ENCODE measurements around the gene GABRG3.

The GABRG3 gene

GRCh38 chr15:27382361-27383025 is 411.5 kb downstream of the GABRG3 start:
- TF ChIP-seq CSRNP3 (CRISPR knock-in tag; IDR thresholded peaks at IDR 0.05) = no peak
- TF ChIP-seq CSDC2 (CRISPR knock-in tag; IDR thresholded peaks at IDR 0.05) = no peak
- TF ChIP-seq ZNF8 (CRISPR knock-in tag; IDR thresholded peaks at IDR 0.05) = no peak
- TF ChIP-seq OSR1 (CRISPR knock-in tag; IDR thresholded peaks at IDR 0.05) = no peak
- TF ChIP-seq BACH2 (CRISPR knock-in tag; IDR thresholded peaks at IDR 0.05; ENCODE audit: borderline replicate concordance) = no peak
- TF ChIP-seq PPARA (CRISPR knock-in tag; IDR thresholded peaks at IDR 0.05; ENCODE audit: borderline replicate concordance) = no peak
- no peak for TF ChIP-seq SNAI2 (CRISPR knock-in tag; IDR thresholded peaks at IDR 0.05)
- TF ChIP-seq ZC3H10 (CRISPR knock-in tag; IDR thresholded peaks at IDR 0.05) = no peak
- no peak for TF ChIP-seq ESRRG (CRISPR knock-in tag; IDR thresholded peaks at IDR 0.05)
- TF ChIP-seq ZFP3 (CRISPR knock-in tag; IDR thresholded peaks at IDR 0.05) = no peak
- TF ChIP-seq ZFP30 (CRISPR knock-in tag; IDR thresholded peaks at IDR 0.05) = no peak
- no peak for ATAC-seq

GRCh38 chr15:27383726-27384125 is 412.7 kb downstream of the GABRG3 start:
- no peak for ATAC-seq
- TF ChIP-seq SNAI2 (CRISPR knock-in tag; IDR thresholded peaks at IDR 0.05) = no peak

GRCh38 chr15:27392163-27392562 is 421.2 kb downstream of the GABRG3 start:
- ATAC-seq = no peak
- TF ChIP-seq ZC3H10 (CRISPR knock-in tag; IDR thresholded peaks at IDR 0.05) (no peak), RARB (CRISPR knock-in tag; IDR thresholded peaks at IDR 0.05) (no peak), ZNF70 (CRISPR knock-in tag; IDR thresholded peaks at IDR 0.05) (no peak), CREB5 (CRISPR knock-in tag; IDR thresholded peaks at IDR 0.05; ENCODE audit: low read depth) (no peak), ZNF8 (CRISPR knock-in tag; IDR thresholded peaks at IDR 0.05) (no peak), TOX (CRISPR knock-in tag; IDR thresholded peaks at IDR 0.05; ENCODE audit: borderline replicate concordance) (no peak), ESRRG (CRISPR knock-in tag; IDR thresholded peaks at IDR 0.05) (no peak), TSHZ2 (CRISPR knock-in tag; IDR thresholded peaks at IDR 0.05) (no peak), ISL1 (CRISPR knock-in tag; IDR thresholded peaks at IDR 0.05) (no peak), SNAI2 (CRISPR knock-in tag; IDR thresholded peaks at IDR 0.05) (no peak), ZFP30 (CRISPR knock-in tag; IDR thresholded peaks at IDR 0.05) (no peak), ARNTL (CRISPR knock-in tag; IDR thresholded peaks at IDR 0.05; ENCODE audit: borderline replicate concordance, low read depth) (no peak), ZFP3 (CRISPR knock-in tag; IDR thresholded peaks at IDR 0.05) (no peak), OSR1 (CRISPR knock-in tag; IDR thresholded peaks at IDR 0.05) (no peak), PATZ1 (CRISPR knock-in tag; IDR thresholded peaks at IDR 0.05; ENCODE audit: borderline replicate concordance) (no peak), GLIS3 (CRISPR knock-in tag; IDR thresholded peaks at IDR 0.05) (no peak), CSDC2 (CRISPR knock-in tag; IDR thresholded peaks at IDR 0.05) (no peak), TCF4 (CRISPR knock-in tag; IDR thresholded peaks at IDR 0.05; ENCODE audit: borderline replicate concordance) (no peak)

GRCh38 chr15:27396521-27396920 is 425.5 kb downstream of the GABRG3 start:
- ATAC-seq = no peak
- no peak for TF ChIP-seq ZFP30 (CRISPR knock-in tag; IDR thresholded peaks at IDR 0.05)
- no peak for TF ChIP-seq BACH2 (CRISPR knock-in tag; IDR thresholded peaks at IDR 0.05; ENCODE audit: borderline replicate concordance)
- no peak for TF ChIP-seq CSRNP3 (CRISPR knock-in tag; IDR thresholded peaks at IDR 0.05)
- no peak for TF ChIP-seq TCF4 (CRISPR knock-in tag; IDR thresholded peaks at IDR 0.05; ENCODE audit: borderline replicate concordance)
- no peak for TF ChIP-seq CREB5 (CRISPR knock-in tag; IDR thresholded peaks at IDR 0.05; ENCODE audit: low read depth)
- TF ChIP-seq POU6F1 (CRISPR knock-in tag; IDR thresholded peaks at IDR 0.05; ENCODE audit: borderline replicate concordance, low read depth) = no peak
- no peak for TF ChIP-seq GLIS3 (CRISPR knock-in tag; IDR thresholded peaks at IDR 0.05)
- no peak for TF ChIP-seq RARB (CRISPR knock-in tag; IDR thresholded peaks at IDR 0.05)

Measured in SK-N-SH treated with all-trans-retinoic acid at 6 μM for 48 hours (cell line).